Ammon's horn (tissue), 1 donor: ENCODE measurements around the gene POLN.

Experiments
- DNase-seq: peaks from one replicate; pipeline ENCODE4 v3.0.0-alpha.2; 2016; ENCODE audit warnings: low spot score

Gene POLN

GRCh38 chr4:2241410-2242353 lies at the start of gene POLN, which contains the start of gene HAUS3:
POLN (minus strand) TSS chr4:2242121; CDS start chr4:2229231, 12,890 bp downstream.
HAUS3 (minus strand) TSS chr4:2242121; CDS start chr4:2240946, 1,175 bp downstream.
- DNase-seq: peak; percentile 98

GRCh38 chr4:2290974-2291704 lies 49.2 kb upstream of the POLN start:
- no peak for DNase-seq

GRCh38 chr4:2290488-2290887 lies 48.6 kb upstream of the POLN start:
- no peak for DNase-seq

GRCh38 chr4:2289955-2290333 lies 48.0 kb upstream of the POLN start:
- no peak for DNase-seq

GRCh38 chr4:2289311-2289954 lies 47.5 kb upstream of the POLN start:
- no peak for DNase-seq

- no peak for DNase-seq
Observed at GRCh38 chr4:2288051-2288541, 46.2 kb upstream of the POLN start.

- no peak for DNase-seq
Observed at GRCh38 chr4:2287594-2287915, 45.6 kb upstream of the POLN start.

- no peak for DNase-seq
Observed at GRCh38 chr4:2286904-2287593, 45.1 kb upstream of the POLN start.

- DNase-seq: no peak
Observed at GRCh38 chr4:2285613-2286381, 43.9 kb upstream of the POLN start.

- DNase-seq: no peak
Observed at GRCh38 chr4:2284934-2285612, 43.2 kb upstream of the POLN start.

GRCh38 chr4:2284161-2284933 lies 42.4 kb upstream of the POLN start:
- DNase-seq: no peak

GRCh38 chr4:2283199-2283711 lies 41.3 kb upstream of the POLN start:
- no peak for DNase-seq

- DNase-seq: no peak
Observed at GRCh38 chr4:2281575-2282343, 39.8 kb upstream of the POLN start.

GRCh38 chr4:2280531-2281300 lies 38.8 kb upstream of the POLN start:
- DNase-seq: no peak

GRCh38 chr4:2277956-2278355 lies 36.0 kb upstream of the POLN start:
- DNase-seq: no peak

GRCh38 chr4:2276581-2277325 lies 34.8 kb upstream of the POLN start:
- DNase-seq: no peak
